ENCODE measurements around the gene ATP5F1A. TPM values are rescaled to one million over a fixed set of nuclear protein-coding genes. Genes with fewer than 3 reads are reported as not detected.

ATP5F1A gene
- total RNA-seq, 2 donors from 2014 or later: 457 to 522 TPM

DNA sequence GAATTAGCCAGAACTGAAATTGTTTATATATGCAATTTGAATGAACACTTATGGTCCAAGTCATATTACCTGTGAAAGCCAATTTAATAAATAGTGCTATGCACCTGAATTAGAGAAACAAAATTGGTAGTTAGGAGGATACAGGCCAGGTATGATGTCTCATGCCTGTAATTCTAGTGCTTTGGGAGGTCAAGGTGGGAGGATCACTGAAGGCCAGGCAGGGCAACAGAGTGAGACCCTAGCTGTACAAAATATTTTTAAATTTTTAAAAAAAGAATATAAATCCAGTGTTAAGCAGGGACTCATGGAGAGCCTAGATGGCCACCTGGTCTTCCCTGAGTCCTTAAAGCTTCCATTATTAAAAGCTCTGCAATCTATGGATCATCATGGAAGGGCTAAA is 18.8 kb downstream of the ATP5F1A start:
- no peak for TF ChIP-seq POLR2A (IDR thresholded peaks at IDR 0.05)
- no peak for TF ChIP-seq POLR2AphosphoS5 (IDR thresholded peaks at IDR 0.05)
- TF ChIP-seq, protein P1, sequence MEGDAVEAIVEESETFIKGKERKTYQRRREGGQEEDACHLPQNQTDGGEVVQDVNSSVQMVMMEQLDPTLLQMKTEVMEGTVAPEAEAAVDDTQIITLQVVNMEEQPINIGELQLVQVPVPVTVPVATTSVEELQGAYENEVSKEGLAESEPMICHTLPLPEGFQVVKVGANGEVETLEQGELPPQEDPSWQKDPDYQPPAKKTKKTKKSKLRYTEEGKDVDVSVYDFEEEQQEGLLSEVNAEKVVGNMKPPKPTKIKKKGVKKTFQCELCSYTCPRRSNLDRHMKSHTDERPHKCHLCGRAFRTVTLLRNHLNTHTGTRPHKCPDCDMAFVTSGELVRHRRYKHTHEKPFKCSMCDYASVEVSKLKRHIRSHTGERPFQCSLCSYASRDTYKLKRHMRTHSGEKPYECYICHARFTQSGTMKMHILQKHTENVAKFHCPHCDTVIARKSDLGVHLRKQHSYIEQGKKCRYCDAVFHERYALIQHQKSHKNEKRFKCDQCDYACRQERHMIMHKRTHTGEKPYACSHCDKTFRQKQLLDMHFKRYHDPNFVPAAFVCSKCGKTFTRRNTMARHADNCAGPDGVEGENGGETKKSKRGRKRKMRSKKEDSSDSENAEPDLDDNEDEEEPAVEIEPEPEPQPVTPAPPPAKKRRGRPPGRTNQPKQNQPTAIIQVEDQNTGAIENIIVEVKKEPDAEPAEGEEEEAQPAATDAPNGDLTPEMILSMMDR (IDR thresholded peaks at IDR 0.05): no peak
- H3K4me3 ChIP-seq: no peak overlapping the region
- no peak for DNase-seq (ENCODE audit: low spot score)
- H3K27me3 ChIP-seq (replicated peaks; ENCODE audit: insufficient read depth): no peaks in the 10 kb centered on the region
- no peak overlapping the region for H3K27ac ChIP-seq
- no peaks in the 10 kb centered on the region for H3K4me1 ChIP-seq (replicated peaks)
- H3K9me3 ChIP-seq: no peaks in the 10 kb centered on the region
- intact Hi-C loops (cut with DNase I): loop anchor here (10.0 kb wide), 4 partner anchors 105 to 455 kb away; no protein-coding TSS in a partner anchor
- H3K36me3 ChIP-seq: peaks cover 5 to 13% of the 10 kb centered on the region in 2 donors

- Histone ChIP-seq H3K4me1 (replicated peaks) (no peaks in the 10 kb centered on the region), H3K4me3 (no peak overlapping the region), H3K27ac (no peak overlapping the region), H3K27me3 (replicated peaks; ENCODE audit: insufficient read depth) (no peaks in the 10 kb centered on the region), H3K9me3 (no peaks in the 10 kb centered on the region), H3K36me3 (no peaks in the 10 kb centered on the region)
- 22% methylated on average over 9 of the region's 9 CpGs for WGBS
- intact Hi-C loops (cut with DNase I): loop anchor here (10.0 kb wide), 4 partner anchors 99 to 449 kb away; no protein-coding TSS in a partner anchor
- peak; percentile 63 for DNase-seq (ENCODE audit: low spot score)
- TF ChIP-seq POLR2AphosphoS5 (IDR thresholded peaks at IDR 0.05): peak; percentile 53
- TF ChIP-seq, protein P1 (IDR thresholded peaks at IDR 0.05): peak in 3 of 4 experiments; percentile 64 to 75 (median 64)
- no peak for TF ChIP-seq POLR2A (IDR thresholded peaks at IDR 0.05)
These were observed 24.4 kb downstream of the ATP5F1A start for GRCh38 chr18:46073474-46074331.

- 87% methylated on average over 3 of the region's 3 CpGs for WGBS
- no peaks in the 10 kb centered on the region for H3K4me1 ChIP-seq (replicated peaks)
- intact Hi-C loops (cut with DNase I): loop anchor here (10.0 kb wide), 4 partner anchors 98 to 448 kb away; no protein-coding TSS in a partner anchor
These were observed 25.1 kb downstream of the ATP5F1A start for GRCh38 chr18:46072959-46073358.

DNA sequence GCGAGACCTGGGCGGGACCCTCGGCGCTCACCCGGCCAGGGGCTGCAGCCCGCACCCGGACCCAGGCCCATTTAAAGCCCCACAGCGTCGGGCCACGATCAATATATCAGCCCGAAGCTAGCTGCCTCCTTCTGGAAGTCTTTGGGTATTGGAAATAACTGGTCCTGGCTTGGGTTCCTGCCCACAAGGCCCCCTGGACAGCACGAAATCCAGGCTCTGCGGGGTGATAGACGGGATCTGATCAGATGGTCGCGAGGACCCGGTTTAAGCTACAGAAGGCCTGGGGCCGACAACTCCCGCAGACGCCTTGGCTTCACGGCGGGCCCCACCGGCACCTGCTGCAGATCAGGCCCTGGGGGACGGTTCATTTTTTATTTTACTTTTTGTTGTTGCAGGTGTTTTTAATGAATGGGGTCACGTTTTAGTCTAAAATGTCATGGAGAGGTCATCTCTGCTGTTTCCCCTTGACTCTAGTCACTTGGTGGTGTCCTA is 25.7 kb downstream of the ATP5F1A start:
- 35% methylated on average over 14 of the region's 25 CpGs for WGBS
- H3K9me3 ChIP-seq: no peaks in the 10 kb centered on the region
- intact Hi-C loops (cut with DNase I): loop anchor here (10.0 kb wide), 4 partner anchors 98 to 448 kb away; no protein-coding TSS in a partner anchor
- H3K27me3 ChIP-seq (replicated peaks; ENCODE audit: insufficient read depth): no peaks in the 10 kb centered on the region
- no peak for TF ChIP-seq POLR2AphosphoS5 (IDR thresholded peaks at IDR 0.05)
- no peak for TF ChIP-seq POLR2A (IDR thresholded peaks at IDR 0.05)
- TF ChIP-seq, protein P1 (IDR thresholded peaks at IDR 0.05): no peak
- H3K4me1 ChIP-seq (replicated peaks): no peaks in the 10 kb centered on the region
- H3K4me3 ChIP-seq: peak overlapping the region; percentile 73 to 96
- no peak for DNase-seq (ENCODE audit: low spot score)
- H3K36me3 ChIP-seq: no peaks in the 10 kb centered on the region
- peak overlapping the region; percentile 30 to 78 for H3K27ac ChIP-seq

More at GRCh38 chr18:46072959-46073358, 25.1 kb downstream of the ATP5F1A start:
- Histone ChIP-seq H3K9me3 (no peaks in the 10 kb centered on the region), H3K27me3 (replicated peaks; ENCODE audit: insufficient read depth) (no peaks in the 10 kb centered on the region), H3K36me3 (no peaks in the 10 kb centered on the region), H3K4me3 (no peak overlapping the region), H3K27ac (no peak overlapping the region)
- TF ChIP-seq POLR2AphosphoS5 (IDR thresholded peaks at IDR 0.05): no peak
- no peak for TF ChIP-seq POLR2A (IDR thresholded peaks at IDR 0.05)
- TF ChIP-seq, protein P1 (IDR thresholded peaks at IDR 0.05): no peak
- DNase-seq (ENCODE audit: low spot score): no peak

All from prostate gland (tissue), 2 donors.